CD14-positive monocyte (primary cell): ENCODE data around the gene KLF6. TPM values are rescaled to one million over a fixed set of nuclear protein-coding genes. Genes with fewer than 3 reads are reported as not detected.
A peak's percentile ranks its signal among the peaks of the same experiment; 100 is the strongest.

Source experiments
- DNase-seq, 3 donors: peaks; one replicate each; pipeline ENCODE4 v3.0.0-alpha.2; 2011 to 2022
- H2AFZ ChIP-seq: 2 replicates; pipeline ENCODE4 v1.6.0; 2012; ENCODE audit warnings: mild to moderate bottlenecking, low read depth, low read length, inconsistent platforms; ENCODE audit not compliant: insufficient read depth, poor library complexity, severe bottlenecking
- H3K27ac ChIP-seq, 2 donors: 1 replicate in 1 of 2; 2 replicates in 1 of 2; pipeline ENCODE4 v1.5.1; 2012 to 2013; ENCODE audit warnings: low read length in 2 of 2, control low read depth in 1 of 2, inconsistent platforms in 1 of 2, low read depth in 1 of 2, mild to moderate bottlenecking in 1 of 2
- H3K27me3 ChIP-seq, 2 donors: one replicate each; pipeline versions ENCODE4 v1.6.0 to v1.6.1; 2011 to 2013; ENCODE audit warnings: low read length in 2 of 2; ENCODE audit not compliant: control insufficient read depth in 2 of 2, insufficient read depth in 2 of 2
- H3K36me3 ChIP-seq, 2 donors: replicated peaks in 1 of 2; 1 replicate in 1 of 2; 2 replicates in 1 of 2; pipeline versions ENCODE4 v1.5.1 to v1.6.1; 2012 to 2013; ENCODE audit warnings: low read length in 2 of 2, control low read depth in 1 of 2, inconsistent platforms in 1 of 2, mild to moderate bottlenecking in 1 of 2; ENCODE audit not compliant: insufficient read depth in 2 of 2, control insufficient read depth in 1 of 2
- H3K4me1 ChIP-seq, 2 donors: 1 replicate in 1 of 2; 2 replicates in 1 of 2; pipeline versions ENCODE4 v1.5.1 to v1.6.1; 2012 to 2013; ENCODE audit warnings: low read length in 2 of 2, control low read depth in 1 of 2, inconsistent platforms in 1 of 2, mild to moderate bottlenecking in 1 of 2, moderate library complexity in 1 of 2; ENCODE audit not compliant: insufficient read depth in 2 of 2, control insufficient read depth in 1 of 2
- H3K4me2 ChIP-seq: replicated peaks from 2 replicates; pipeline ENCODE3; 2012; ENCODE audit warnings: low read length, moderate library complexity, mild to moderate bottlenecking; ENCODE audit not compliant: poor library complexity, severe bottlenecking; ENCODE audit errors: extremely low read depth
- H3K4me3 ChIP-seq, 3 experiments: fragments of 200-600 bp in 1 of 3; sonication (generic) in 1 of 3; replicated peaks in 1 of 3; 1 replicate in 2 of 3; 2 replicates in 1 of 3; pipeline ENCODE4 v1.5.1; 2011 to 2013; ENCODE audit warnings: low read length in 3 of 3, mild to moderate bottlenecking in 3 of 3, control low read depth in 2 of 3, low read depth in 2 of 3, inconsistent platforms in 1 of 3, moderate library complexity in 1 of 3
- H3K79me2 ChIP-seq: 2 replicates; pipeline ENCODE4 v1.6.0; 2012; ENCODE audit warnings: mild to moderate bottlenecking, control low read depth, inconsistent platforms, low read length, moderate library complexity; ENCODE audit not compliant: insufficient read depth
- H3K9ac ChIP-seq: 2 replicates; pipeline ENCODE4 v1.6.0; 2017; ENCODE audit warnings: low read length, mild to moderate bottlenecking; ENCODE audit not compliant: insufficient read depth, poor library complexity, severe bottlenecking
- H3K9me3 ChIP-seq, 2 donors: replicated peaks in 1 of 2; 1 replicate in 1 of 2; 2 replicates in 1 of 2; pipeline versions ENCODE4 v1.5.1 to v1.6.1; 2012 to 2013; ENCODE audit warnings: low read length in 2 of 2, control low read depth in 1 of 2; ENCODE audit not compliant: control insufficient read depth in 1 of 2, insufficient read depth in 1 of 2
- H4K20me1 ChIP-seq: 2 replicates; pipeline ENCODE4 v1.6.0; 2012; ENCODE audit warnings: mild to moderate bottlenecking, low read length, control low read depth, moderate library complexity; ENCODE audit not compliant: insufficient read depth
- H3K27ac Mint-ChIP-seq, 7 donors: one replicate each; pipeline ENCODE4 v1.8.0; 2020; ENCODE audit warnings: mild to moderate bottlenecking in 7 of 7, mixed read lengths in 7 of 7, moderate library complexity in 6 of 7, inconsistent platforms in 2 of 7
- H3K27me3 Mint-ChIP-seq, 3 donors: one replicate each; pipeline ENCODE4 v1.8.0; 2021 to 2022; ENCODE audit warnings: low read depth in 3 of 3, mild to moderate bottlenecking in 3 of 3, mixed read lengths in 3 of 3, moderate library complexity in 3 of 3, inconsistent platforms in 1 of 3
- H3K36me3 Mint-ChIP-seq, 2 donors: one replicate each; pipeline ENCODE4 v1.8.0; 2020; ENCODE audit warnings: mixed read lengths in 2 of 2, inconsistent platforms in 1 of 2, mild to moderate bottlenecking in 1 of 2
- H3K4me1 Mint-ChIP-seq: one replicate; pipeline ENCODE4 v1.8.0; 2020; ENCODE audit warnings: mild to moderate bottlenecking, mixed read lengths
- H3K4me3 Mint-ChIP-seq, 2 donors: one replicate each; pipeline ENCODE4 v1.8.0; 2020; ENCODE audit warnings: mild to moderate bottlenecking in 2 of 2, mixed read lengths in 2 of 2, moderate library complexity in 1 of 2
- H3K9me3 Mint-ChIP-seq, 7 donors: one replicate each; pipeline ENCODE4 v1.8.0; 2020 to 2022; ENCODE audit warnings: mixed read lengths in 7 of 7, mild to moderate bottlenecking in 6 of 7, moderate library complexity in 6 of 7, inconsistent platforms in 2 of 7
- WGBS: methylation state at CpG from one replicate; pipeline ENCODE4 v1.1.5; 2013; ENCODE audit warnings: missing lambda C conversion rate; ENCODE audit not compliant: insufficient coverage; 5-methylcytosine and 5-hydroxymethylcytosine counted together
- intact Hi-C, 2 donors: fragments of 100-400 bp; cut with micrococcal nuclease; formaldehyde crosslinking; loops; one replicate each; pipeline versions ENCODE4 v1.15.0 to v1.15.1; 2023
- polyA plus RNA-seq, 3 donors: library from polyadenylated mRNA; depleted of rRNA in 1 of 3; unstranded in 2 of 3; stranded (reverse) in 1 of 3; fragments of 300-500 nt in 2 of 3; fragments of >200 nt in 1 of 3; fragmentation: Illumina TruSeq in 2 of 3; gene quantifications; 1 replicate in 2 of 3; 2 replicates in 1 of 3; pipeline ENCODE4 v1.2.3, GENCODE V29; 2012 to 2021
- TF ChIP-seq, protein P1 (sequence below): fragments of 200-600 bp; IDR thresholded peaks from one replicate; pipeline ENCODE4 v1.8.0; 2022; ENCODE audit warnings: antibody characterized with exemption, mild to moderate bottlenecking

Gene KLF6
- polyA plus RNA-seq, 3 donors: 436 to 510 (median 499) TPM

DNA sequence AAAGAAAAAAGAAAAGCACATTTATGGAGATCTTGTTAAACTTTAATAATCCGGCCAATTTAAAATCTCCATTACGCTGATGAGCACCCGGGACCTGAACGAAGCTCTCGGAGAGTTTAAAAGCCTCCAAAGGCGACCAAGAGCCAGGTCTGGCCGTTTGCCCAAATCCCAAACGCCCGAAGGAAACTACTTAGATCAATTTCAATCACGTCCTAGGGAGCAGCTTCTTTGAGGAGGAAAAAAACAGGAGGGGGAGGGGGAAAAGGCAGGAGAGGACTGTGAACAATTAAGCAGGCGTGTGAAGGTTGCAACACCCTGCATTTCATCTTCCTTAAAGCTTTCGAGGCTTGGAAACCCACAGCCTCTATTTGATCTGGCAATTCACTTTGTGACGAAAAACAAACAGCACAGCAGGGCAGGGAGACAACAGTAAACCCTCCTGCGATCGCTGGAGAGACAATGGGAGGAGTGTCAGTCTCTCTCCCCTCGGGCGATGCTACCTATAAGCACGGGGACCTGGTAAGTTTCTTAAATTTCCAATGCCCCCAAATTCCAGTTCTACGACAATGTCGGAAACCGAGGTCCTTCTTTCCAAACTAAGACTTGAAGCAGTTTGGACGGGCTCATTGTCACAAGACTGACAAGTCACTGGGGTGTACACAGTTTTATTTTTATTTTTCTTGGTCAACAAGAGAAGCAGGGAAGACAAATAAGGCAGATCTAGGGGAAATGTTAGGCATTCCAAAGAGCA is 1.2 kb downstream of the KLF6 start:
- H3K36me3 Mint-ChIP-seq: peaks cover 50 to 59% of the 10 kb centered on the region in 2 donors
- peak overlapping the region; percentile 100 for H3K9ac ChIP-seq

DNA sequence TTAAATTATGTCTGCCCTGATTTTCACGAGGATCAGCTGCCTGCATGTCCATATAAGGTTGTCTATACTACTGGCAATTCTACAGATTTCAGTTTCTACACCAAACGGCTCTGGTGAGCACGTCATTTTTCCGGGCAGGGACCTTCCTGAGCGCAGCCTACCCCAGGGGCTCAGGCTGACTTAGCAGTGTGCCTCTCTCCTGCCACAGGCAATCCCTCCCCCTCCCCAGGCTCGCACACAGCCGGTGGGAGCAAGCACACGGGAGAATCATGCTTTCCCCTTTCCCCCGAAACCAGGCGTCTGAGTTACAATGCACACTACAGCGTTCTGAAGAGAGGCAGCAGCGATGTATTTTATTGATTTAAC is 1.7 kb downstream of the KLF6 start:
- Histone ChIP-seq H3K9ac (peak overlapping the region; percentile 100), H3K27ac (peak overlapping the region; percentile 95 to 100), H3K4me2 (peak overlapping the region; percentile 90), H3K79me2 (peaks cover 75% of the 10 kb centered on the region), H3K9me3 (no peaks in the 10 kb centered on the region), H3K4me3 (peak overlapping the region; percentile 94 to 99 (median 95)), H3K4me1 (peaks cover 48 to 49% of the 10 kb centered on the region in 2 donors), H3K27me3 (no peaks in the 10 kb centered on the region), H3K36me3 (peaks cover 42 to 44% of the 10 kb centered on the region in 2 donors), H2AFZ (no peak overlapping the region), H4K20me1 (peaks cover 65% of the 10 kb centered on the region)
- Mint-ChIP-seq H3K27ac (peak overlapping the region; percentile 97 to 100 (median 99)), H3K27me3 (peaks cover 0 to 8% (median 4%) of the 10 kb centered on the region in 3 donors), H3K36me3 (peaks cover 55 to 65% of the 10 kb centered on the region in 2 donors), H3K9me3 (peaks cover 0 to 15% (median 0%) of the 10 kb centered on the region in 7 donors), H3K4me3 (peak overlapping the region; percentile 94 to 96), H3K4me1 (peaks cover 52% of the 10 kb centered on the region)
- intact Hi-C loops: loop anchor here in 1 of 2 donors (1.0 to 10.0 kb wide), 4 partner anchors 90 to 872 kb away; no protein-coding TSS in a partner anchor
- WGBS: 0% methylated on average over 5 of the region's 12 CpGs
- TF ChIP-seq, protein P1, sequence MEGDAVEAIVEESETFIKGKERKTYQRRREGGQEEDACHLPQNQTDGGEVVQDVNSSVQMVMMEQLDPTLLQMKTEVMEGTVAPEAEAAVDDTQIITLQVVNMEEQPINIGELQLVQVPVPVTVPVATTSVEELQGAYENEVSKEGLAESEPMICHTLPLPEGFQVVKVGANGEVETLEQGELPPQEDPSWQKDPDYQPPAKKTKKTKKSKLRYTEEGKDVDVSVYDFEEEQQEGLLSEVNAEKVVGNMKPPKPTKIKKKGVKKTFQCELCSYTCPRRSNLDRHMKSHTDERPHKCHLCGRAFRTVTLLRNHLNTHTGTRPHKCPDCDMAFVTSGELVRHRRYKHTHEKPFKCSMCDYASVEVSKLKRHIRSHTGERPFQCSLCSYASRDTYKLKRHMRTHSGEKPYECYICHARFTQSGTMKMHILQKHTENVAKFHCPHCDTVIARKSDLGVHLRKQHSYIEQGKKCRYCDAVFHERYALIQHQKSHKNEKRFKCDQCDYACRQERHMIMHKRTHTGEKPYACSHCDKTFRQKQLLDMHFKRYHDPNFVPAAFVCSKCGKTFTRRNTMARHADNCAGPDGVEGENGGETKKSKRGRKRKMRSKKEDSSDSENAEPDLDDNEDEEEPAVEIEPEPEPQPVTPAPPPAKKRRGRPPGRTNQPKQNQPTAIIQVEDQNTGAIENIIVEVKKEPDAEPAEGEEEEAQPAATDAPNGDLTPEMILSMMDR: no peak
- DNase-seq: peak; percentile 62 to 84 (median 69)

More for the DNA sequence above, 1.2 kb downstream of the KLF6 start:
- intact Hi-C loops: loop anchor here (1.0 to 10.0 kb wide), 5 partner anchors 69 to 871 kb away; no protein-coding TSS in a partner anchor
- Histone ChIP-seq H3K4me2 (peak overlapping the region; percentile 90), H3K4me3 (peak overlapping the region; percentile 94 to 99 (median 95)), H3K36me3 (peaks cover 36 to 39% of the 10 kb centered on the region in 2 donors), H3K27me3 (no peaks in the 10 kb centered on the region), H4K20me1 (peaks cover 60% of the 10 kb centered on the region), H3K4me1 (peaks cover 42 to 44% of the 10 kb centered on the region in 2 donors), H3K9me3 (no peaks in the 10 kb centered on the region), H2AFZ (no peak overlapping the region), H3K79me2 (peaks cover 70% of the 10 kb centered on the region), H3K27ac (peak overlapping the region; percentile 95 to 100)
- DNase-seq: peak; percentile 75 to 94 (median 82)
- Mint-ChIP-seq H3K27ac (peak overlapping the region; percentile 97 to 100 (median 99)), H3K9me3 (peaks cover 0 to 15% (median 0%) of the 10 kb centered on the region in 7 donors), H3K27me3 (peaks cover 0 to 8% (median 4%) of the 10 kb centered on the region in 3 donors), H3K4me1 (peaks cover 46% of the 10 kb centered on the region), H3K4me3 (peak overlapping the region; percentile 94 to 96)
- WGBS: 0% methylated on average over 12 of the region's 22 CpGs
- TF ChIP-seq, protein P1: no peak
